Natural killer cell treated with Interleukin-12 subunit alpha and Interleukin-12 subunit beta and Interleukin-15 and Interleukin-18, amount 100 ng/mL, for 72 hours (primary cell): ENCODE results near the gene GPC6. TPM values are rescaled to one million over a fixed set of nuclear protein-coding genes. Genes with fewer than 3 reads are reported as not detected.

Experiments used
- ATAC-seq, 2 donors: fragments of 150-1000 bp; cut with Tn5 transposase in 1 of 2; sonication (Bioruptor Pico), chemical (Tn5 transposase) in 1 of 2; 2 replicates each; pipeline ENCODE4 v1.10.0; 2021
- DNase-seq: peaks from one replicate; pipeline ENCODE4 v3.0.0; 2022; ENCODE audit warnings: low spot score
- H3K27ac Mint-ChIP-seq, 2 donors: 1 replicate in 1 of 2; 2 replicates in 1 of 2; pipeline ENCODE4 v1.8.0; 2022; ENCODE audit warnings: mixed read lengths in 2 of 2, mild to moderate bottlenecking in 1 of 2, moderate library complexity in 1 of 2
- H3K27me3 Mint-ChIP-seq, 2 donors: 1 replicate in 1 of 2; 2 replicates in 1 of 2; pipeline ENCODE4 v1.8.0; 2022; ENCODE audit warnings: mixed read lengths in 2 of 2
- H3K36me3 Mint-ChIP-seq: one replicate; pipeline ENCODE4 v1.8.0; 2022; ENCODE audit warnings: mixed read lengths
- H3K4me1 Mint-ChIP-seq, 2 donors: 1 replicate in 1 of 2; 2 replicates in 1 of 2; pipeline ENCODE4 v1.8.0; 2022; ENCODE audit warnings: low read depth in 2 of 2, mixed read lengths in 2 of 2, mild to moderate bottlenecking in 1 of 2
- H3K4me3 Mint-ChIP-seq: one replicate; pipeline ENCODE4 v1.8.0; 2022; ENCODE audit warnings: mixed read lengths
- H3K9me3 Mint-ChIP-seq: 2 replicates; pipeline ENCODE4 v1.8.0; 2022; ENCODE audit warnings: mixed read lengths
- total RNA-seq, 2 donors: library from RNA; stranded (reverse); gene quantifications; one replicate each; pipeline ENCODE4 v1.2.3, GENCODE V29; 2022

The GPC6 gene
- total RNA-seq, 2 donors from 2014 or later: not detected

GRCh38 chr13:94259984-94260383 is 1033.4 kb downstream of the GPC6 start:
- no peaks in the 10 kb centered on the region for H3K4me1 Mint-ChIP-seq

GRCh38 chr13:94261163-94261562 is 1034.6 kb downstream of the GPC6 start:
- Mint-ChIP-seq H3K27me3 (no peaks in the 10 kb centered on the region), H3K27ac (no peak overlapping the region), H3K4me3 (no peak overlapping the region), H3K4me1 (no peaks in the 10 kb centered on the region), H3K36me3 (no peaks in the 10 kb centered on the region), H3K9me3 (no peaks in the 10 kb centered on the region)
- no peak for ATAC-seq
- no peak for DNase-seq

More at GRCh38 chr13:94259984-94260383, 1033.4 kb downstream of the GPC6 start:
- H3K27me3 Mint-ChIP-seq: no peaks in the 10 kb centered on the region
- ATAC-seq (no peak), DNase-seq (no peak)
- no peak overlapping the region for H3K4me3 Mint-ChIP-seq
- no peaks in the 10 kb centered on the region for H3K36me3 Mint-ChIP-seq
- no peaks in the 10 kb centered on the region for H3K9me3 Mint-ChIP-seq
- H3K27ac Mint-ChIP-seq: no peak overlapping the region

GRCh38 chr13:94263038-94263437 is 1036.4 kb downstream of the GPC6 start:
- Mint-ChIP-seq H3K4me1 (no peaks in the 10 kb centered on the region), H3K27me3 (peaks cover 0 to 2% of the 10 kb centered on the region in 2 donors), H3K27ac (no peak overlapping the region), H3K36me3 (no peaks in the 10 kb centered on the region), H3K9me3 (no peaks in the 10 kb centered on the region), H3K4me3 (no peak overlapping the region)
- ATAC-seq (no peak), DNase-seq (no peak)

GRCh38 chr13:94267581-94268366 is 1041.2 kb downstream of the GPC6 start:
- Mint-ChIP-seq H3K9me3 (no peaks in the 10 kb centered on the region), H3K36me3 (no peaks in the 10 kb centered on the region), H3K4me3 (no peak overlapping the region), H3K4me1 (no peaks in the 10 kb centered on the region), H3K27ac (no peak overlapping the region), H3K27me3 (peaks cover 0 to 2% of the 10 kb centered on the region in 2 donors)
- no peak for DNase-seq
- ATAC-seq: no peak

- H3K27ac Mint-ChIP-seq: no peak overlapping the region
- ATAC-seq: no peak
- no peaks in the 10 kb centered on the region for H3K4me1 Mint-ChIP-seq
- no peak overlapping the region for H3K4me3 Mint-ChIP-seq
- peaks cover 0 to 2% of the 10 kb centered on the region in 2 donors for H3K27me3 Mint-ChIP-seq
- no peaks in the 10 kb centered on the region for H3K9me3 Mint-ChIP-seq
- no peaks in the 10 kb centered on the region for H3K36me3 Mint-ChIP-seq
- no peak for DNase-seq
These were observed 1042.1 kb downstream of the GPC6 start for GRCh38 chr13:94268661-94269060.

GRCh38 chr13:94269557-94269956 is 1043.0 kb downstream of the GPC6 start:
- H3K27ac Mint-ChIP-seq: no peak overlapping the region
- H3K4me1 Mint-ChIP-seq: no peaks in the 10 kb centered on the region
- H3K9me3 Mint-ChIP-seq: no peaks in the 10 kb centered on the region
- DNase-seq (no peak), ATAC-seq (no peak)
- peaks cover 0 to 2% of the 10 kb centered on the region in 2 donors for H3K27me3 Mint-ChIP-seq
- no peak overlapping the region for H3K4me3 Mint-ChIP-seq
- no peaks in the 10 kb centered on the region for H3K36me3 Mint-ChIP-seq

GRCh38 chr13:94270556-94270955 is 1043.9 kb downstream of the GPC6 start:
- H3K36me3 Mint-ChIP-seq: no peaks in the 10 kb centered on the region
- no peak for DNase-seq
- no peaks in the 10 kb centered on the region for H3K9me3 Mint-ChIP-seq
- H3K4me3 Mint-ChIP-seq: no peak overlapping the region
- ATAC-seq: no peak
- no peak overlapping the region for H3K27ac Mint-ChIP-seq
- no peaks in the 10 kb centered on the region for H3K4me1 Mint-ChIP-seq
- H3K27me3 Mint-ChIP-seq: peaks cover 0 to 2% of the 10 kb centered on the region in 2 donors

GRCh38 chr13:94272038-94272437 is 1045.4 kb downstream of the GPC6 start:
- Mint-ChIP-seq H3K4me3 (no peak overlapping the region), H3K27ac (no peak overlapping the region), H3K36me3 (no peaks in the 10 kb centered on the region), H3K9me3 (no peaks in the 10 kb centered on the region), H3K27me3 (no peaks in the 10 kb centered on the region), H3K4me1 (no peaks in the 10 kb centered on the region)
- ATAC-seq: no peak
- no peak for DNase-seq

GRCh38 chr13:94280349-94280748 is 1053.7 kb downstream of the GPC6 start:
- ATAC-seq: no peak
- H3K36me3 Mint-ChIP-seq: peaks cover 18% of the 10 kb centered on the region
- H3K9me3 Mint-ChIP-seq: peaks cover 3% of the 10 kb centered on the region
- no peak overlapping the region for H3K4me3 Mint-ChIP-seq
- H3K27ac Mint-ChIP-seq: no peak overlapping the region
- DNase-seq: no peak
- H3K4me1 Mint-ChIP-seq: no peaks in the 10 kb centered on the region
- H3K27me3 Mint-ChIP-seq: peaks cover 3 to 22% of the 10 kb centered on the region in 2 donors

- Mint-ChIP-seq H3K36me3 (peaks cover 18% of the 10 kb centered on the region), H3K4me3 (no peak overlapping the region), H3K4me1 (no peaks in the 10 kb centered on the region), H3K9me3 (peaks cover 3% of the 10 kb centered on the region), H3K27ac (no peak overlapping the region), H3K27me3 (peaks cover 3 to 22% of the 10 kb centered on the region in 2 donors)
- DNase-seq (no peak), ATAC-seq (no peak)
These were observed 1054.2 kb downstream of the GPC6 start for GRCh38 chr13:94280845-94281244.

GRCh38 chr13:94286581-94286980 is 1060.0 kb downstream of the GPC6 start:
- no peaks in the 10 kb centered on the region for H3K9me3 Mint-ChIP-seq
- ATAC-seq: no peak
- H3K27me3 Mint-ChIP-seq: peaks cover 3 to 4% of the 10 kb centered on the region in 2 donors
- no peak overlapping the region for H3K4me3 Mint-ChIP-seq
- peaks cover 0 to 3% of the 10 kb centered on the region in 2 donors for H3K4me1 Mint-ChIP-seq
- no peaks in the 10 kb centered on the region for H3K36me3 Mint-ChIP-seq
- DNase-seq: no peak
- no peak overlapping the region for H3K27ac Mint-ChIP-seq

- H3K27ac Mint-ChIP-seq: no peak overlapping the region
- DNase-seq (no peak), ATAC-seq (no peak)
- no peaks in the 10 kb centered on the region for H3K9me3 Mint-ChIP-seq
- H3K36me3 Mint-ChIP-seq: no peaks in the 10 kb centered on the region
- no peak overlapping the region for H3K4me3 Mint-ChIP-seq
- H3K27me3 Mint-ChIP-seq: peaks cover 0 to 3% of the 10 kb centered on the region in 2 donors
- H3K4me1 Mint-ChIP-seq: peaks cover 0 to 3% of the 10 kb centered on the region in 2 donors
These were observed 1065.2 kb downstream of the GPC6 start for GRCh38 chr13:94291631-94292322.

- no peaks in the 10 kb centered on the region for H3K9me3 Mint-ChIP-seq
- H3K4me1 Mint-ChIP-seq: peaks cover 0 to 3% of the 10 kb centered on the region in 2 donors
- H3K36me3 Mint-ChIP-seq: no peaks in the 10 kb centered on the region
- peaks cover 0 to 3% of the 10 kb centered on the region in 2 donors for H3K27me3 Mint-ChIP-seq
- H3K27ac Mint-ChIP-seq: no peak overlapping the region
- DNase-seq (no peak), ATAC-seq (no peak)
- H3K4me3 Mint-ChIP-seq: no peak overlapping the region
These were observed 1065.7 kb downstream of the GPC6 start for GRCh38 chr13:94292323-94292640.

GRCh38 chr13:94296471-94296870 is 1069.9 kb downstream of the GPC6 start:
- Mint-ChIP-seq H3K9me3 (no peaks in the 10 kb centered on the region), H3K36me3 (no peaks in the 10 kb centered on the region), H3K4me1 (no peaks in the 10 kb centered on the region), H3K4me3 (no peak overlapping the region), H3K27ac (no peak overlapping the region), H3K27me3 (peaks cover 0 to 3% of the 10 kb centered on the region in 2 donors)
- DNase-seq (no peak), ATAC-seq (no peak)
